ENCODE results near the gene PTPRE.

DNA sequence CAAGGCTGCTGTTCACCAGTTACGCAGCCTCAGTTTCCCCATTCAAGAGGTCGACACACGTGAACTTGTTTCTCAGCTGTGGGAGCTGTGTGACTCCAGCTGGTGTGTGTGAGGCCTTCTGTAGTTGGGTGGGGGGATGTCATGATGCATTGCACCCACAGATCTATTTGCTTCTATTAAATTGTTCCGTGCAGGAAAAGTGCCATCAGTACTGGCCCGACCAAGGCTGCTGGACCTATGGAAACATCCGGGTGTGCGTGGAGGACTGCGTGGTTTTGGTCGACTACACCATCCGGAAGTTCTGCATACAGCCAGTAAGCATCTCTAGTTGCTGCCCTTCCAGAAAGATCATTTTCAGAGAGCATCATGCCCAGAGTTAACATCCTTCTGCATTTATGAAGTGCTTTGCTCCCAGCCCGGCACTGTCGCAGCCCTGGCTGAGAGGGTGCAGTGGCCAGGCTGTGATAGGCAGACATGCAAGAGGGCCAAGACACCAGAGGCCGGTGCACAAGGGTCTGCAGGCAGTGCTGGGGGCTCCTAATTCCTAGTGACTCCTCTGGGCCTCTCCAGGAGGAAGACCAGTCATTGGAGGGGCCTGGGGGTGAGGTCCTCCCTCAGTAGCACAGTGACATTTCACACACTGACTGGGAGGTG lies 159.1 kb downstream of the PTPRE start:
- TF ChIP-seq POLR2A (IDR thresholded peaks at IDR 0.05; ENCODE audit: low read depth, low read length) (no peak), POLR2AphosphoS5 (IDR thresholded peaks at IDR 0.05; ENCODE audit: low read depth, low read length) (no peak), PAX5 (IDR thresholded peaks at IDR 0.05; ENCODE audit: insufficient read depth, low read length, severe bottlenecking) (no peak), TAF1 (IDR thresholded peaks at IDR 0.05; ENCODE audit: low read depth, low read length) (no peak), SPI1 (IDR thresholded peaks at IDR 0.05; ENCODE audit: low read depth, low read length) (no peak)
